GM18861 (cell line): ENCODE measurements around the gene ARSG.

Experiments
- ATAC-seq: cut with Tn5 transposase; IDR thresholded peaks from one replicate; pipeline ENCODE4 v1.9.1; 2021; ENCODE audit not compliant: unreplicated experiment

Gene ARSG

DNA sequence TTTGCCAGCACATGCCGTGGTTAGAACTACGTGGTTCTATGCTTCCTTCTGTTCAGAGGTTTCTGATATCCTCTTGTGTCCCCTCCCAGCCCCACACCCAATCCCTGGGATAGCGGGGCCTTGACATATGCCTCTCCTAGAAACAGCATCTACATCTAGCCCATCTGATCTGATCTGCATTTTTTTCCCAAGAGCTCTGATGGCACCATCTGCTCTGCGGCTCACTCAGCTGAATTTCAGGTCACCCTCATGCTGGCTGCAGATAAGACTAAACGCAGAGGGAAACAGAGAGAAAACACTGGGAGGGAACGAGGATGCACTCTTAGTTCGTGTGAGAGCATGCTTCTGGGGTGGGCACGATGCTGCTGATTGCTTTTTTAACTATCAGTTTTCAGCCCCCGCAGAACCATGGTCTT is 155.3 kb downstream of the ARSG start:
- no peak for ATAC-seq

DNA sequence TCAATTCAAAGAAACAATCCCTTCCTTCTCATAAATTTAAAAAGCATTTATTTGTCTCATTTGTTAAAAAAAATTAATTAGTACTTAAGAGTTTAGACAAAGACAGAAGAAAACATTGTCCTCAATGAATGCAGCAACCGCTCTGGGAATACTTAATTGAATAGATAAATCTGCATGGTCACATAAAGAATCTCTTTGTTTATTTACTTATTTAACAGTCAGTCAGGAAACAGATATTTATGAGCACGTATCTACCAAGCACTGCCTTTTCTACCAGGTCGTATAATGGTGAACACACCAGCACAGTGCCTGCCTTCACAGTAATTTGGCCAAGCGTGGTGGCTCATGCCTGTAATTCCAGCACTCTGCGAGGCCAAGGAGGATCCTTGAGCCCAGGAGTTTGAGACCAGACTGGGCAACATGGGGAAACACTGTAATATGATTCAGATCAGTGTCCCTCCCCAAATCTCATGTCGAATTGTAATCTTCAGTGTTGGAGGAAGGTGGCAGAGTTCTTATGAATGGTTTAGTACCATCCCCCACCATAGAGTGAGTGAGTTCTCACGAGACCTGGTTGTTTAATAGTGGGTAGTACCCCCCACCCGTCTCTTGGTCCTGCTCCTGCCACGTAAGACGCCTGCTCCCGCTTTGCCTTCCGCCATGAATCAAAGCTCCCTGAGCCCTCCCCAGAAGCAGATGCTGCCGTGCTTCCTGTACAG is 157.9 kb downstream of the ARSG start:
- ATAC-seq, result no peak

DNA sequence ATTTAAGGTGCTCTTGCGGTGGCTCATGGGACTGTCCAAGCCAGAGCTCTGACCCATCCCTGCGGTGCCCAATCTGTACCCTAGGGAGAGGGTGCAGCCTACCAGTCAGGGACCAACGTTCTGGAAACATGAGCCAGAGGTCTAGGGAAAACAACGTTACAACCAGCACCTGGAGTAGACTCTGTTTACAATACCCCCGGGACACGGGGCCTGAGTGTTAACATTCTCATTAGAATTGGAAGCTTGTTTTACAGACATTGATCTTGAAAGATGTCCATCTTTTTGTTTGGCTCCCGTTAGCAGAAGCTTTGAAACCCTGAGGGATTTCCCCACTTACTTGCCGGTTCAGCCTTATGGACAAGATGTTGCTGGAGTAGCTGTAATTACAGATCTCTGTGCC is 159.1 kb downstream of the ARSG start:
- no peak for ATAC-seq

DNA sequence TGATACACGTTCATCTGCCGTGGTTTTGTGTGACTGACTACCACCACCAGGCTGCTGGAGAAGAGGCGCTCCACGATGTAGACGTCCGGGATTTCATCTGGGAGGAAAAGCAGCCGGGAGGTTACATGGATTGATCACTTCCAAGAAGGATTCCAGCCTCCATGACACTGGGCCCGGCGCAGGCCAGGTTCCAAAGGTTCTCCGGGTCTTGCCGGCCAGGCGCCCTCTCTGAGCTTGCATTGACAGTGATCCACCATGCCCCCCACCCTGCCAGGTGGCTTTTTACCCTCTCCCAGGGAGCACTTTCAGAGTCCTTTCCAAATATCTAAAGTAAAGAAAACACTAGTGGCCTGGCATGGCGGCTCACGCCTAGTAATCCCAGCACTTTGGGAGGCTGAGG is 159.5 kb downstream of the ARSG start:
- ATAC-seq, result no peak

DNA sequence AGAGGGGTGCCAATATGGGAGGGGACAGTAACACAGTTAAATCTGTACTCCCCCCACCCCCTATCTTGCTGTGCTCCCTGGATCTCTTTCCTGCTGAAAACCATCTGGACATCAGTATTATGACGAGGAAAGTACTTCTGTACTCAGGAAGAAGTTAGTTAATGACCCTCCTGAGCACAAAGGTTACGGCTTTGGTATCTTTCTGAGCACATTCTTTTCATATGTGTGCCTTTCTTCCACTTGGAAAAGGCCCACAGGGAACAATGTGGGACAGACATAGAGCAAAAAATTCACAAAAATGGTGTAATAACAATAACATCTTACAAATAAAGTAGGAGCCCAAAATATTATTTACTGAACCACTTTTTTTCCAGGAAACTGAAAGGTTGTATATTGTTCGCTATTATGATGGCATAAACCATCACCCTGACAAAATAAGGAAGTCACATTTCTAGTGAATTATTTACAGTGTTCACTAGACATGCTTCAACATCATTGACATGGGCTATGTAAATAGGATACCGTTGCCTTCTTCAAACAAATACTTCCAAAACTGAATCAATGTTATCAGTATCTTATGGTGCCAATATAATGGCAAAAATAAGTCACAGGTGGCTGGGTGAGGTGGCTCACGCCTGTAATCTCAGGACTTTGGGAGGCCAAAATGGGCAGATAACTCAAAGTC is 160.5 kb downstream of the ARSG start:
- ATAC-seq, result no peak

DNA sequence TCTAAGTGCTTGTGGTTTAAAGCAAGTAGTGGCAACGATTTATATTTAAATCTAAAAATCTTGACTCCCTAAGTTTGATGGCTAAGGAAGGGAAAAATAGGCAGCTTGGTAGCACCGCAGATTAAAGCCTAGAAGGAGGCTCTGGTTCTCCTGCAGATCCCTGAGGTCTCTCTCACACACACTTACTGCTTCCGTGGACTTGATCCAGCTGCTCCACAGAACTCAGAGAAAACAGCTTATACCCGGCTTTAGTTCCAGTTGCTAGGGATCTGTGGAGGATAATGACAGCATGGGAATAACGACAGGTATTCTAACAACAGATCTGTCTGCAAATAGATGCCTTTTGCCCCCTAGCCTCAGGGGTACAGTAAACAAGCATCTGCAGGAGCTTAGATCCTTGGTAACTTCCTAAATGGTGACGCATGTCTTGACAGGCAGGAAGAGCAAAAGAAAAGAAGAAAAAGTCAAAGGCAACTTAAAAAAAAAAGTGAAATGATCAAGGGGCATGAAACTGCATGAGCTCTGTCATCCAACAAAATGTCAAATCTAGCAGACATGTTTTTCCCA is 161.5 kb downstream of the ARSG start:
- ATAC-seq, result no peak

DNA sequence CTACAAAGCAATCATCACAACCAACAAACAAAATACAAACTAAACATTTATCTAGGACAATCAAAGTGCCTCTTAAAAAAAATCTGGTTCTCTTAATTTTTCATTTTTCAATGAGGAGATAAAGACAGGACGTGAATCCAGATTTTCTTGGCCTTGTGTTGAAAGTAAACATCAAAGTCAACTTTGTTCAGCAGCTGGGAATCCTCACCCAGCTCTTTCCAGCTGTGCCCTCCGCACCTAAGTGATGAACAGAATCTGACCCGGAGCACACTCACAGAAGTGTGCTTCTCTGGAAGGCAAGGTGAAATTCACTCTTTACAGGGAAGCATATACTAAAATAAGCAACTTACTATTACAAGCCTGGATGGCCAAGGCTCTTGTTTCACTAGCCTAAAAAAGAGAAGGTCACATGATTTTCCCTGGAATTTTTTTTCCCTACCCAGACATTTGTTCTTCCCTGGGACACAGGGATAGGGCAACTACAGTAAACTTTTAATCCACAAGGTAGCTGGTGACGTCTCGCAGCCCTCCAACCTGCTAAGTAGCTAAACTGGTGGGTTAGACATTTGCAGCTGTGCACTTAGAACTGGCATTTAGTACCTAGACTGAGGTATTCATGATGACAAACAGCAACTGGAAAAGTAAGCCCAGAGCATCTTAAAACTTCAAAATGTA is 162.8 kb downstream of the ARSG start:
- no peak for ATAC-seq

DNA sequence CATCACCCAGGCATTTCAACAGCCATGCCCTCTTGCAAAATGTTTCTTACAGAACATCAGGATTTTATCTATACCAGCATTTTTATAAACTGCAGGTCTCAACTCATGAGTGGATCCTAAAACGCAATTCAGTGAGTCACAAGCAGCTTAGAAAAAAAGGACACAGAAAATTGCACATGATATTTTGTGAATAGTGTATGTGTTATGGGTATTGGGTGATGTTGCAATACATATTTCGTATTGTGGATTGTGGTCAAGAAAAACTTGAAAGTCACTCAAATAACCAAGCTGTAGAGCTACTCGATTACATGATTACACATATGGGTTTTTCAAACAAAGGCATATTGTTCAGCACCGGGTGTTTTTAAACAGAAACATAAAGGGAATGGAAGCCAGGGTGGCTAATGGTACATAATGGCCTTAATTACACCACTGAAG is 164.6 kb downstream of the ARSG start:
- ATAC-seq, result no peak

DNA sequence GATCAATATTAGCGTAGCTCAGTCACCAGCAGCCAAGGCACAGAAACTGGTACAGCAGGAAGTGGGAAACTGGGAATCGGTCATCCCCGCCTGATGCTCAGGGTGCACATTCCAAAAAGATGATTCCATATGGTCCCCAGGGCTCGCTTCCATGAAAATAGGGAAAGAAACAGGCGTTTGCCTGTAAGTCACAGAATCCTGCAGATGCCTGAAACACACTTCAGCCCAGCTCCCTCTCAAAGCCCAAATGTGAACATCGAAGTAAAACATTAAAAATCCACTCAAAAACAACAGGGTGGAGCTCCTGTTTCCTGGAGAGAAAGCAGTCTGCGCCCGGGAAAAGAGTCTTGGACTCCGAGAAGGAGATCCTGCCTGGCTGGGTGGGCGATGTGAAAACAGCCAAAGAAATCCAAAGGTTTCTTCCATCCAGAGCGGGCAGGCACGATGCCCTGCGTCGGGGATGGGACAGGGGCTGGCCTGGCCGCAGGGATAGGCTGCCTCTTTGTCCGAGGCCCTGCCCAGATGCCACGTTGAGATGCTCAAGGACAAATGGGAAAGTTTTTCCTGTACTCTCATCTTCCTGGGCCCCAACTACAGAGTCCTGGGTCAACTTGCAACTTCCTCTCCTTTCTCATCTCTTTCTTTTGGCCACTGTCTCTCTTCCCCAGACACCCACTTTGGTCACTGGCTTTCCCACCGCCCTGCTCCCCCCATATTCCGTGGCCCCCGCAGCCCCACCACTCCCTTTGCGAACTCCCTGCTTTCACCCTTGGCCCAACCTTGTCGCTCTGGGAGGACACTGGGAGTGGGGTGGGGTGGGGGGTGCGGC is 165.3 kb downstream of the ARSG start:
- ATAC-seq, result no peak

DNA sequence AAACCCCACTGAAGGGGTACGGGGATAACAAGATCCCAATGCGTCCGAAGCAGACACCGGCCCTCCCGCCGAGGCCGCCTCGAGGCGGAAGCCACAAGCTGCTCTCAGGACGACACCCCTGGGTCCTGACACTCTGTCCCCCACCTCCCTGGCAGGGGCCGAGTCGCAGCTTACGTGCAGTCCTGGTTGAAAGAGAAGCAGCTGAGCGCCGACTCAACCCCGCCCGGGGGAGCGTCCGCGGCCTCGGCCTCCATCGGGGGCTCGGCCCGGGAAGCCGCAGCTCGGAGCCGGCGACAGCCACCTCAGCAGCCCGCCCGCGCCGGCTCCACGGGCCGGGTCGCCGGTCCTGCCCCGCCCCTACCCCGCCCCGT is 165.9 kb downstream of the ARSG start, which contains the start of gene WIPI1:
WIPI1 (minus strand) TSS at position 329 of the 371 bp plus-strand sequence; CDS start at position 254, 75 bp downstream.
- ATAC-seq, result peak; percentile 27

DNA sequence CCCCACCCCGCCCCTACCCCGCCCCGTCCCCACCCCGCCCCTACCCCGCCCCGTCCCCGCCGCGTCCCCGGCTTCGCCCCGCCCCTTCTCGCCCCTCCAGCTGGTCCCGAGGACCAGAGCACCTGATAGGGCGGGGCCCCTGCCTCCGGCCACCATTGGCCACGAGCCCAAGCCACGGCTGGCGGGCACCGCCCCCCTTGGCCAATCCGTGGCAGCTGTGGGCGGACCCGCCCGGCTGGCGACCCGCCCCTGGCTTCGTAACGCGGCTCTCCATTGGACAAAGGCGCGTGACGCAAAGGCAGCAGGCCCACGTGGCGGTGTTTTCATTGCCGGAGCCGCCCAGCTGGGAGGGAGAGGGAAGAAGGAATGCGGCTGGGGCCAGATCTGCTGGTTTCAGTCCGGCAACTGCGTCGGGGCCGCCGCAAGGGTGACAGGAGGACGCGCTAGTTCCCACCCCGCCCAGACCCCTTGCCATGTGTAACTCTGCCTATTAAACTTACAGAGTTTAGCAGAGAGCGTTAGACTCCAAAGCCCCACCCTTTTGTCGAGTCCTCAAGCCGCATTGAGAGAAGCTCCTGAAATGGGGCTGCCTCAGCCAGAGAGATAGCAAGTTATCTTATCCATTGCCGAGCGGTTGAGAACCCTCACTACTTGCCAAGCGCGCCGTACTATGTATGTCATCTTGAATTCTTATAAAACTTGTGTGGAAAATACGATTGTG is 166.4 kb downstream of the ARSG start:
- ATAC-seq, result peak; percentile 56

DNA sequence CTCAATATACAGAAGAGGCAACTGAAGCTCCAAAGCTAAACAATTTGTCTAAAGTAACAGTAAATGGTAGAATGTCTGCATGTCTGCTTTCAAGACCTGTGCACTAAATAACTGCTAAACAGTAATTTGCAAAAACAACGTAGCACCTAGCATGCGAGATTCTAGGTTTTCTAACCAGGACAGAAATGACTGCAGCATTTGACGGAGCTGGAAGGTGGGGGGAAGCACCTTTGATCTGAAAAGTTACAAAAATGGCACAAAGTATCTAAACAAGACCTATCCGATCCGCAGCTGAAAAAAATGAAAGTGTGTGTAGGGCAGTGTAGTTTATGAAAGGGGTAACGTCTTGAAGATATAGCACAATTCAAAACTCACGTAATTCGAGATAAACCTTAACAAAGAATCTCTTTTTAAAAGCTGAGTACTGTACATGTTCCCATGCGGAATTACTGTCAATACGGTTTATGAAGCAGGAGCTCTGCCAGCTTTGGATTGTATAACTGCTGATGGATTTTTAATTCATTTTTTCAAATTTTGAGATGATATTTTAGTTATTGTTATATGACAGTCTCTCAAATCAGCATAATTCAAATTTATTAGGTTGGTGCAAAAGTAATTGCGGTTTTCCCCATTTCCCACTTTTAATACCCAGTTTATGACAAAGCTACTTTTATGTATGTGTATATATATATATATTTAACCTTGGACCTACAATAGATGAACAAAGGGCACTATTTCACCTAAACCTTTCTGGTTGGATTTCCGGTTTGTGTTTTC is 167.2 kb downstream of the ARSG start:
- no peak for ATAC-seq

DNA sequence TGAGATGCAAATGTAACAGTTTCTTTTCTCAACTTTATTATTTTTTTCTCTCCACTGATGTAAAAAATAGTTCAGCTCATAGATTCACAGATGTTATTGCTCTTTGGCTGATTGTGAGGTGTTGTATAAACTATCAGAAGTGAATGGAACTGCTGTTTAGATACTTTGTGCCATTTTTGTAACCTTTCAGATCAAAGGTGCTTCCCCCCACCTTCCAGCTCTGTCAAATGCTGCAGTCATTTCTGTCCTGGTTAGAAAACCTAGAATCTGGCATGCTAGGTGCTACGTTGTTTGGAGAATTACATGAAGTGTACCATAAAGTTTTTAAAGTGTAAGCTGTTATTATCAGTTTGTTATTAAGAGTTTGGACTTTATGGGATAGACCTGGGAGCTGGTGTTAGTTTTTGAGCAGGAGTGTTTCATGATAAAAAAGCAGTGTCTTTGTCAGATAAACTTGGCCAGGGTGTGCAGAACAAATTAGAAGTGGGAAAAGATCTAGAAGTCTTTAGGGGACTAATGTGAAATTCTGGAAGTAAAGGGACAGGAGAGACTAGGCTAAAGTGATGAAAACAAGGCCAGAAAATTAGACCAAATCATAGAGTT is 167.8 kb downstream of the ARSG start:
- peak; percentile 25 for ATAC-seq

DNA sequence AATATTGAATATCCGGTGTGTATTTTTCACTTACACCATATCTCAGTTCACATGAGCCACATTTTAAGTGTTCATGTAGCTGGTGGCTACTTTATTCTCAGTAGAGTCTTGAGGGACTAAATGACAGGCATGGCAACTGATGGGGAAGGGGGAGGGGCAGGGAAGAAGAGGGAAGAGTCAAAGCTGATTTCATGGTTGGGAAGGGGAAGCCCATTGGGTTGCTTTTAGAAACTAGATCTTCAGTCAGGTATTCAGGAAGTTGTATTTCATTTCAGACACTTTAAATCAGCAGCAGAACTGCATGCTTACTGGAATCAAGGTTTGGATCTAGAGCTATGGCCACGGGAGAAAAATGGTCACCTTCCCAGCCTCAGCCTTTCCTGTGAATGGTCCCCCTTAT is 168.9 kb downstream of the ARSG start:
- ATAC-seq, result no peak

DNA sequence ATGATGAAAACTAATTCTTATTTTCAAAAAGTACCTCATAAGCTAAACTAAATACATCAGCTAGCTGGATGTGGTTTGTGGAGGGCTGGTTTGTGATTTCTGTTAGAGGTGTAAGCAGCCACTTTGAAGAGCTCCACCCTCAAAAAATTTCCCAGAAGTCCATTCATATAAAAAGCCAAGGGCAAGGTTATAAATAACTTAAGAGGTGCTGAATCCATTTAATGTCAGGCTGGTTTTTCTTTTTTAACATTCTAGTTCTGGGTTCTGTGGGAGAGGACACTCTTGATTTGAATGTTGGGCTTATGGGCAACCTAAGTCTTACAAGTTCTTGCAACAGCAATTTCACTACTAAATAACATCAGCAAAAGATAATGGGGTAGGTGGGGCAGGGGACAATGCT is 169.4 kb downstream of the ARSG start:
- ATAC-seq, result no peak

DNA sequence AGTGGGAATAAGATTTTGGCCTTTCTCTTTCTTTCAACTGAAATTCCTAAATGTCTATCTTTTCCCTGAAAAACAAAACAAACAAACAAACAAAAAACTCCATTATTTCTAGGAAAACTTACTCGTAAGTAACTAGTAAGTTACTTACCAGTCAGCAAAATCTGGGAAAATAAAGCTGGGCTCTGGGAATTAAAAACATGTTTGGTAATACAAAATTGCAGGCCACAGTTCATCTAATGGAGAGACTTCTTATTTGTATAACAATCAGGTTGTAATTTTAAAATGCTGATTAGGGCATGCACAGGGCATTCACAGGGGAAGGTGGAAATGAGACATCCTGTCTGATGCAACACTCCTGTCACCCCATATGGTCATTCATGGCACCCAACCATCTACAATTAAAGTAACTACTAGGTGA is 169.8 kb downstream of the ARSG start:
- no peak for ATAC-seq

DNA sequence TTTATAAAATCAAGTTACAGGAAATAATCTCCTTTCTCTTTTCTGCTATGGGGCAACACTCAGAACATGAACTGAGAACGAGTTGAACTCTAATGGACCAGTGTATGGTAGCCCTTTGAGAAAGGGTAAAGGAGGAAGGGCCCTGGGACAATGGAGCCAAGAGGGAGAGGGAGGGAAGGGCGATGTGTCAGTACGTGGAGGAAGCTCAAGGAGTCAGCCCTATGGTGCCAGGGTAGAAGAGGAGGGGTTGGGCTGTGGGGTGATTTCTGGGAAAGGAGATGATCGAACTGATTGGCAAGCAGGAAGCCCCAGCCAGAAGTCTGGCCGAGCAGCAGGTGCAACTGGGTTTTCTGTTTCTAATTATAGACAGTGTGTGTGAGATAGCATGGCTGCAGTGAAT is 170.3 kb downstream of the ARSG start:
- no peak for ATAC-seq

DNA sequence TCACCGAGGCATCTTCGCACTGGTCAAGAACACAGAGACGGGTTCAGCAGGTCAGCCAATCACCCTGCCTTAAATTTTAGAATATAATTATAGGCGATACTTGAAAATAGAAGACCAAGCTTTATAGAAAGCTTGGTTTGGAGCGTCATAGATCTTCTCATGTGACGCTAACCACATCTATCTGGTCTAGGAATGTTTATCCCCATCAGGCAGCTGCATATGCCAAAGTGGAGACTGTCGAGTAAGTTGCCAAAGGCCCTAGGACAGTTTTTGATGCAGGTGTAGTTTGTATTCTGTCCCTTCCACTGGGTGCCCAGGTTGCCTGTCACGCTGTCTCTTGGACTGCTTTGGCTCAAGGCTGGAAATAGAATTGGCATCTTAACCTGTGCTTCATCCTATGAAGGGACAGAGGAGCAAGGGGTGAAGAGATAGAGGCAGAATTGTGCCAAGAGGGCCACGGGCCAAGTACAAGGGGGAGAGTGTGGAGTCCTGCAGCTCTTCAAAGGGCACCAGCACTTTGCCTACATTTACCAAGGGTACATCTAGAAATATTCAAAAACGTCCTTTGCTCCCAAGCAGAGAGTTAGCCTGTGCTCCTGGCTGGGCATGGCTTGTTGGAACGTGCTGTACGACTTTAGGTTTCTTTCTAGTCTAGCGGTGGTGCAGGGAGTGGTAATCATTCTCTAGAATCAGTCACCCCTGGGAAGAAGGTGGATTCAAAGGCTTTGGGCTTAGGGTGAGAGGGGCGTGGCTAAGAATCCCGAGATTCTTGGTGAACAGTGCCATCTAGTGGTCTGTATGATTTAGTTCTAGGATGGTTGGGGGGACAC is 171.3 kb downstream of the ARSG start:
- no peak for ATAC-seq
